Coronary artery (tissue), 2 donors: ENCODE data around the gene PDE8A.

Experiments used
- DNase-seq: peaks from one replicate; pipeline ENCODE4 v3.0.0-alpha.2; 2017; ENCODE audit warnings: low spot score
- H3K27ac ChIP-seq, 2 donors: fragments of 200-600 bp; sonication (generic); one replicate each; pipeline ENCODE4 v1.5.1; 2016 to 2019
- H3K4me3 ChIP-seq: fragments of 200-600 bp; sonication (generic); 2 replicates; pipeline ENCODE4 v1.5.1; 2016; ENCODE audit warnings: mild to moderate bottlenecking, moderate library complexity
- TF ChIP-seq, protein P1 (sequence below): fragments of 200-600 bp; sonication (generic); IDR thresholded peaks from one replicate; pipeline ENCODE4 v1.5.1; 2019; ENCODE audit warnings: antibody characterized with exemption

The PDE8A gene

DNA sequence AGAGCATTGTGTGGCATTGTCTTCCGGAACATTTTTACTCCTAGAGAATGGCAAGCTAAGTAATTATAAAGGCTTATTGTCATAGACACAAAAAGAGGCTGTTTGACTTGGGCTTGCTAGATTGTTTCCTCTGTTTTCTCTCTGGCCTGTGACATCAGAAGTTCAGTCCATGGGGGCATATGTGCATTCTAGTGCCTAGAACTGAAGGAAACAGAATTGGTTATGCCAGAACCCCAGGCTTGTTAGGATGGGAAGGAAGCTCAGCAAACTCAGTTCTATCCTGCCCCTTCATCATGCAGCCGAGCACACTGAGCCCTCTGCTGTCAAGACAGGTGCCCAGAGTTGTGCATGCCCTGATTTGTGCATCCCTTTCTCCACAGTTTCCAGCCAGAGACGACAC lies 131.3 kb downstream of the PDE8A start:
- Histone ChIP-seq H3K27ac (no peak overlapping the region), H3K4me3 (no peak overlapping the region)
- no peak for DNase-seq
- TF ChIP-seq, protein P1, sequence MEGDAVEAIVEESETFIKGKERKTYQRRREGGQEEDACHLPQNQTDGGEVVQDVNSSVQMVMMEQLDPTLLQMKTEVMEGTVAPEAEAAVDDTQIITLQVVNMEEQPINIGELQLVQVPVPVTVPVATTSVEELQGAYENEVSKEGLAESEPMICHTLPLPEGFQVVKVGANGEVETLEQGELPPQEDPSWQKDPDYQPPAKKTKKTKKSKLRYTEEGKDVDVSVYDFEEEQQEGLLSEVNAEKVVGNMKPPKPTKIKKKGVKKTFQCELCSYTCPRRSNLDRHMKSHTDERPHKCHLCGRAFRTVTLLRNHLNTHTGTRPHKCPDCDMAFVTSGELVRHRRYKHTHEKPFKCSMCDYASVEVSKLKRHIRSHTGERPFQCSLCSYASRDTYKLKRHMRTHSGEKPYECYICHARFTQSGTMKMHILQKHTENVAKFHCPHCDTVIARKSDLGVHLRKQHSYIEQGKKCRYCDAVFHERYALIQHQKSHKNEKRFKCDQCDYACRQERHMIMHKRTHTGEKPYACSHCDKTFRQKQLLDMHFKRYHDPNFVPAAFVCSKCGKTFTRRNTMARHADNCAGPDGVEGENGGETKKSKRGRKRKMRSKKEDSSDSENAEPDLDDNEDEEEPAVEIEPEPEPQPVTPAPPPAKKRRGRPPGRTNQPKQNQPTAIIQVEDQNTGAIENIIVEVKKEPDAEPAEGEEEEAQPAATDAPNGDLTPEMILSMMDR, result no peak

DNA sequence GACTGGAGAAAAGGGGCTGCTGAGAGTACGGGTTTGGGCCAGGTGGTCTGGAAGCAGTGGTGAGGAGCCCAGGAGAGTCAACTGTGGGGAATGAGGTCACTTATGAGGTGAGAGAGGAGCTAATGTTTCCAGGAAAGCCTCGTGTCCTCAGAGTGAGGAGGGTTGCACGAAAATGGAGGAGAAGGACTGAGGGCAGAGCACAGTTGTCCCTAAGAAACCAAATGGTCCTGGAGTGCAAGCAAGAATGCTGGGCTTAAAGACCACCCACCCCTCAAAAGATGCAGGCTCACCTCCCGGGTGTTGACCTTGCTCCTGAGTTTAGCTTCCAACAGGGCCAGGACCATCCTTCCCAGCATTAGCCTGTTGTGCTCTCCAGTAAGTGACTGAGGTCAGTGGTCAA lies 133.2 kb downstream of the PDE8A start:
- TF ChIP-seq, protein P1, result no peak
- Histone ChIP-seq H3K4me3 (no peak overlapping the region), H3K27ac (no peak overlapping the region)
- no peak for DNase-seq

DNA sequence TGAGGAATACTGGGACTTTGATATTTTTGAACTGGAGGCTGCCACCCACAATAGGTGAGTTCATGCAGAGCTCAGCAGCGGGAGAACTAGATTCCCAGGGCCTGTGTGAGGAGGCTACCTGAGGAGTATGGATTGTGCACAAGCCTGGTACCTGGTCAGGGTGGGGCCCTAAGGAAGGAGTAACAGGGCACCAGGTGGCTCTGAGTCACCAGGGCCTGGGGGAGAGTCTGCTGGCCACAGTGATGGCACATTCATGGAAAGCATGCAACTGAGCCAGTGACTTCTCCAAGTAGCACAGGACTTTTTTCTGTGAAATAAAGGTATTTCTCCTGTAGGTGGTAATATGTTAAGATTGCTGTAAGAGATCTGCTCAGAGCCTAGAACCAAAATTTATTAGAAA lies 134.4 kb downstream of the PDE8A start:
- H3K4me3 ChIP-seq, result no peak overlapping the region
- no peak overlapping the region for H3K27ac ChIP-seq
- DNase-seq, result no peak
- TF ChIP-seq, protein P1, result no peak

DNA sequence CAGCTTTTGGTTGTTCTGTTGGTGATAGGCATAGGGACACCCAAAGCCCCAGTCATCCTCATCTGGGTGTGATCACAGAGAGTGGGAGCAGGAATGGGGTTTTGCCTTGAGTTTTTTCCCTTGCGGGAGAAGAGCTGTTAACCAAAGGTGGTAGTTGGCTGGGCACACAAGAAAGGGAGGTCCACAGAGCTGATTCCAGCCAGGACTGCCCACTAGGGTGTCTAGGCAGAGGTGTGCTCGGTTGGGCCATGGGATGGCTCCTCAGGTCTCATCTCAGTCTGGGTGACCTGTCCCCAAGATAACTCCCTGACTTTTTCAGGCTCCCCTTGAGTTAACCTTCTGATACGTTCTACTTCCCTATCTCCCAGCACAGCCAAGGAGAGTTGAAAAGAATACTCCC lies 134.8 kb downstream of the PDE8A start:
- no peak overlapping the region for H3K27ac ChIP-seq

DNA sequence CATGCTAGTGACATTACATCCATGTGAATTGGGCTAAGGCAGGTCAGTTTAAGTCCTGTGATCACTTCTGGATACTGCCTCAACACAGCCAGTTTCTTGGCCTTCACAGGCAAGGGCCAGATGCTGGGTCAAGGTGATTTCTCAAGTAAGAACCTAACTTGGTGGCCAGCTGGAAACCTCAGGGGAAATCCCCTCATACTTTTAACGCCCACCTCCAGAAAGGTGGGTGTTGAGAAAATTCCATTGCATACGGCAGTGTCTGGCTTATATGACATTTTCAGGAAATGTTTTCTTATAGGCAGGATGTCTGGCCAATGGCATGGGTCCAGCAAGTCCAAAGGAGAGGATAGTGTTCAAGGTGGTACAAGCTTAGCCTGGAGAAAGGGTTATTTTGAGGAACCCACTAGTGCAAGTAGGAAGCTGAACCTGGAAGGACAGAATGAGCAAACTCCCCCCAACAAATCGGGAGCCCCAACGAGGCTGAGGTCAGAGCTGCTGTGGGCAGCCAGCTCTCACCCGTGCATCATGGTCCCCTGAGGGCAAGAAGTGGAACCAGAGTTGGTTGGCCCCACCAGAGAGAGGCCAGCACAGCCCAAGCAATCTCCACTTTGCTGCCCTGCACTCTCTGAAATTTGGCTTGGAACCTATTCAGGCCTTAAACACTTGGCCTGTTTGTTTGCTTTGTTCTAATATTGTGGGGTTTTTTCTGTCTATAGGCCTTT lies 135.4 kb downstream of the PDE8A start:
- H3K4me3 ChIP-seq, result no peak overlapping the region

More for the DNA sequence above, 134.8 kb downstream of the PDE8A start:
- no peak overlapping the region for H3K4me3 ChIP-seq
- DNase-seq, result no peak
- TF ChIP-seq, protein P1, result no peak

DNA sequence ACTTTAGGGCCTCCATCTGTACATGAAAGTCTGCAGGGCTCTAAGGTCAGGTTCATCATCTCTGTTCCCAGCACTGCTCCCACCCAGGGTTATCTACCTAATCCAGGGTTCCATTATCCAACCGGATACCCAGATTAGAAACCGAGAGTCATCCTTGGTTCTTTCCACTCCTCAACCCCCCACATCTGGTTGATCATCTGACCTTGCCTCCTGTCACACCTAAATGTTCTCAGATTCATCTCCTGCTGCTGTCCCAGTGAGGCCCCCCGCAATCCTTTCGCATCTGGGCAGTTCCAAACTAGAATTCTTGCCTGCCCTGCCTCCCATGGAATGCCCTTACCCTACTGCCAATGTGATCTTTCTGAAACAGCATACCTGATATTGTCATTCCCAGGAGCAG lies 136.5 kb downstream of the PDE8A start:
- no peak overlapping the region for H3K27ac ChIP-seq
- no peak for DNase-seq
- TF ChIP-seq, protein P1, result no peak
- no peak overlapping the region for H3K4me3 ChIP-seq

More for the DNA sequence above, 135.4 kb downstream of the PDE8A start:
- DNase-seq, result no peak
- no peak overlapping the region for H3K27ac ChIP-seq
- TF ChIP-seq, protein P1, result no peak

DNA sequence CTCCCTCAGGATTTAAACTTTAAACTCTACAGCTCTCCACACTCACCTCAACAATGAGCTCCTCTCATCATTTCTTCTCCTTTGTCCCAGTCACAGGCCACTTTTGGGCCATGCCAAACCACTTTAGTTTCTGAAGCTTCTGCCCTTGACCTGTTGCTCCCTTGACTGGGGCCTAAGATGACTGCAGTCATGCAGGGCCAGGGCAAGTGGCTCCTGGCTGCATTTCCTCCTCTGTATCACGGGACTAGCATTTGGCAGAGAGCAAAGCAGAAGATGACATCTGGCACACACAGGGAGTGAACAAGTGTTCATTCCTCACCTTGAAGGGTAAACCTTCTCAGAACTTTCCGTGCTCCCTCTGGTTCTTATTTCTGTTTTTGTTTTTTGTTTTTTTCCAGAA lies 136.9 kb downstream of the PDE8A start:
- H3K27ac ChIP-seq, result no peak overlapping the region
- no peak overlapping the region for H3K4me3 ChIP-seq
- TF ChIP-seq, protein P1, result no peak
- no peak for DNase-seq
